ENCODE data around the gene SIL1.

- TF ChIP-seq POLR2A (IDR thresholded peaks at IDR 0.05; ENCODE audit: low read length): no peak
- TF ChIP-seq ZFP36 (IDR thresholded peaks at IDR 0.05; ENCODE audit: borderline replicate concordance, partially characterized antibody): no peak
- no peak for TF ChIP-seq FOSL2 (IDR thresholded peaks at IDR 0.05)
- no peak for TF ChIP-seq FOSL2 (CRISPR knock-in tag; IDR thresholded peaks at IDR 0.05)
- no peak for TF ChIP-seq EP300 (IDR thresholded peaks at IDR 0.05)
- TF ChIP-seq CTCF (IDR thresholded peaks at IDR 0.05): no peak
Observed at GRCh38 chr5:138960145-138960692, 237.9 kb downstream of the SIL1 start.

All from A549 (cell line).